Purkinje cell (primary cell): ENCODE measurements around the gene STRC. TPM values are rescaled to one million over a fixed set of nuclear protein-coding genes. Genes with fewer than 3 reads are reported as not detected.

Experiments used
- polyA plus RNA-seq: library from polyadenylated mRNA; unstranded; fragments of >200 nt; fragmentation: Nextera tagmentation; gene quantifications from 2 replicates; pipeline ENCODE4 v1.2.1, GENCODE V29; 2014

STRC gene
- polyA plus RNA-seq, result 0.69 and 1.5 TPM in 2 replicates

GRCh38 chr15:43618700-43619099 is at the start of gene STRC:
Gene STRC (minus strand): TSS chr15:43618800. CDS start chr15:43618722, 78 bp downstream.

GRCh38 chr15:43648649-43649429 is 30.2 kb upstream of the STRC start, which contains the start of gene CATSPER2:
Gene CATSPER2 (minus strand): TSS chr15:43648844. CDS start chr15:43648061, 783 bp downstream.

GRCh38 chr15:43593328-43594190 is 25.0 kb downstream of the STRC start, which contains the start of gene CKMT1B:
Gene CKMT1B (plus strand): TSS chr15:43594027. CDS start chr15:43594219, 192 bp downstream.

DNA sequence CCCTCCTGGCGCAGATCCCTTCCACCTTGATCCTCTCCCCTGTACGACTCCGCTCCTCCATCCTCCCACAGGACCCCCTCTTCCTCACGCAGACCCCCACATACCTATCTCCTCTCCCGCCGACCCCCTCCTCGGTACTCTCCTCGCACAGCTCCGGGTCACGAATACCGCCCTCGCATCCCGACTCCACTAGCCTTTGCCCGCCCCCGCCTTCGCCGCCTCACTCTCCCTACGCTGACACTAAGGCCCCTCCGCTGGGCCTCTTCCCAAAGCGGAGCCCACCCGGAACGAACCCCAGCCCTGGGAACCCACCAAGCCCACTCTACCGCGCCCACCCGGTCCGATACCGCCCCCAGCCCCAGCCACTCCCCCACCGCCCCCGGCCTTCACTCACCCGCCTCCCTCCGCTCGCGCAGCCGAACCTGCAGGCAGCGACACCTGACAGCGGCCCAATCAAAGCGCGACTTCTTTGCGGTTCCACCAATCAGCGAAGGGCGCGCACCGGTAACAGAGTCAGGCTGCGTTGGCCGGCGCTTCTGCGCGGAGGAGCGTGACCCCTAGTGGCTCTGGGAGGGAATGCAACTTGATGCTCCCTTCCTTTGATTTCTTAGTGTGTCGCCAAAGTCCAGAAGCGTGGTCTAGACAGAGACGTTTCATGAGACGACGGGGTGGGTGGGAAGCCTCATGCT is 28.7 kb downstream of the STRC start, which contains the start of gene PPIP5K1:
Gene PPIP5K1 (minus strand): TSS at position 431 of the 689 bp plus-strand sequence. CDS start 5,704 bp downstream, outside the sequence.

Other genes with a start within 250 kb of the STRC start
- gene ZSCAN29, start 247.8 kb downstream of the STRC start, polyA plus RNA-seq, result 2.5 and 2.6 TPM in 2 replicates
- 22.4 and 24.3 TPM in 2 replicates for gene TUBGCP4, start 247.7 kb downstream of the STRC start, polyA plus RNA-seq
- 18.8 and 30.5 TPM in 2 replicates for gene TP53BP1, start 125.6 kb downstream of the STRC start, polyA plus RNA-seq
- gene MAP1A, start 101.2 kb downstream of the STRC start, polyA plus RNA-seq, result 27.2 and 34.5 TPM in 2 replicates
- 6.4 and 6.9 TPM in 2 replicates for gene PPIP5K1, start 28.6 kb downstream of the STRC start, polyA plus RNA-seq
- 73.4 and 92.8 TPM in 2 replicates for gene CKMT1B, start 24.8 kb downstream of the STRC start, polyA plus RNA-seq
- 8.9 and 13.0 TPM in 2 replicates for gene CATSPER2, start 30.0 kb upstream of the STRC start, polyA plus RNA-seq
- 53.6 and 81.7 TPM in 2 replicates for gene CKMT1A, start 75.1 kb upstream of the STRC start, polyA plus RNA-seq
- gene PDIA3, start 127.6 kb upstream of the STRC start, polyA plus RNA-seq, result 153 and 226 TPM in 2 replicates
- gene ELL3, start 158.2 kb upstream of the STRC start, polyA plus RNA-seq, result not detected in 2 replicates
- 1,942 and 2,090 TPM in 2 replicates for gene SERF2, start 173.5 kb upstream of the STRC start, polyA plus RNA-seq
- gene SERINC4, start 181.4 kb upstream of the STRC start, polyA plus RNA-seq, result not detected in 2 replicates
- 13.9 and 21.5 TPM in 2 replicates for gene HYPK, start 181.8 kb upstream of the STRC start, polyA plus RNA-seq
- gene MFAP1, start 205.9 kb upstream of the STRC start, polyA plus RNA-seq, result 18.5 and 20.9 TPM in 2 replicates
- gene WDR76, start 208.2 kb upstream of the STRC start, polyA plus RNA-seq, result 0.15 TPM in 1 of 2 replicates, not detected in the other